Activated CD4-positive, alpha-beta T cell treated with anti-CD3 and anti-CD28 coated beads for 4 hours (primary cell): Measurements from ENCODE around the gene PIR.

Experiments
- DNase-seq, 2 donors: peaks; one replicate each; pipeline ENCODE4 v3.0.0-alpha.2; 2020

The PIR gene

DNA sequence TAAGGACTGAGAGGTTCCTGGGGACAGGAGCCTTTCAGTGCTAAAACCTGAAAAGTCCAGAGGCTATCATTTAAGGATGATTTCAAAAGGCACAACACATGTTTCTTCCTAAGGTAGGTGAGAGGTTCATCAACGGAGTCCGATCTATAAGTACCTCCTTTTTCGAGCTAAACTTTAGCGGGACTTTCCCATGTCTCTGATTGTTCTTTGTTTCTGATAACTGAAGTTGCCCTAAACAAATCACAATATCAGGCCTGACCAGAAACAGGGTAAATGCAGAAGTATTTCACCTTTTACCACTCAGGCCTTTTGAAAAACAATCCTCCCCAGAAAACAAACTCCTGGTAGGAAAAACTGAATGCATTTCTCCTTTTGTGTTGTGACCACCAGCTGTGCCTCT, 17.6 kb downstream of the PIR start:
- DNase-seq, result no peak

DNA sequence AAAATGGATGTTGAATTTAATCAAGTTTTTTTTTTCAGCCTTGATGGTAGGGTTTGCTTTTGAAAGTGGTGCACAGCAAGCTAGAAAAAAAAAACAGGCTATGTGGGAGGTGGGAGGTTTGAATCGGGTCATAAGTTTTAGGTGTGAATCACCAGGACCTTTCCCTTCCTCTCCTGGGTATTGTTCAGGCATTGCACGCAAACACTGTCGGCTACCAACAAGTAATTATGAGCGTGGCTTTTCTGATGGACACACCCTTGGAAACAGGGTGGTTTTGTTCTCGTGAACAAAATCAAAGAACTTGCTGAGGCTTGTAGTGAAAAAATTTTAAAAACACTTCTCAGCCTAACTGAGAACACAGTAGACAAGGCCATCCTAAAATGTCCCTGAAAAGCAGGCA, 18.1 kb downstream of the PIR start:
- DNase-seq, result no peak

DNA sequence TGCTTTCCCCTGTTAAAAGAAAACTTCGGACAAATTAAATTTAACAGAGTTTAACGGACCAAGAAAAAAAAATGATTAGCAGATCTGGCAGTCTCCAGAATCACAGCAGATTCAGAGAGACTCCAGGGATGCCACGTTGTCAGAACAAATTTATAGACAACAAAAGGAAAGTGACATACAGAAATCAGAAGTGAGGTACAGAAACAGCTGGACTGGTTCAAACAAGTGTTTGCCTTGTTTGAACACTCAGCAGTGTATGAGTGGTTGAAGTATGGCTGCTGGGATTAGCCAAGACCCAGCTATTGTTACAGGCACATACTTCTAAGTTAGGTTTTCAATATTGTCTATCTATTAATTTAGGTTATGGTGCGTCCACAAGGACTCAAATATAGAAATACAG, 19.1 kb downstream of the PIR start:
- DNase-seq, result no peak

DNA sequence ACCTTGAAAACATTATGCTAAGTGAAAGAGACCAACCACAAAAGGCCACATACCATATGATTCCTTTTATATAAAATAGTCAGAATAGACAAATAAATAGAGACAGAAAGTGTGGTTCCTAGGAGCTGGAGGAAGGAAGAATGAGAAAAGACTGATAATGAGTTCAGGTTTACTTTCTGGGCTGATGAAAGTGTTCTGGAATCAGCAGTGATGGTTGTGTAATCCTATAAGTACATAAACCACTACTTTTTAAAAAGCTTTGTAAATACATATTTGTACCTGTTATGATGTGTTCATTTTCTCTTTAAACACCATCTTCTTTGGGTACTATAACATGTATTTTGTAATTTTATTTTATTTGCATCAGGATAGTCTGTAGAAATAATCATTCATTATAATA, 20.6 kb downstream of the PIR start:
- DNase-seq, result no peak

DNA sequence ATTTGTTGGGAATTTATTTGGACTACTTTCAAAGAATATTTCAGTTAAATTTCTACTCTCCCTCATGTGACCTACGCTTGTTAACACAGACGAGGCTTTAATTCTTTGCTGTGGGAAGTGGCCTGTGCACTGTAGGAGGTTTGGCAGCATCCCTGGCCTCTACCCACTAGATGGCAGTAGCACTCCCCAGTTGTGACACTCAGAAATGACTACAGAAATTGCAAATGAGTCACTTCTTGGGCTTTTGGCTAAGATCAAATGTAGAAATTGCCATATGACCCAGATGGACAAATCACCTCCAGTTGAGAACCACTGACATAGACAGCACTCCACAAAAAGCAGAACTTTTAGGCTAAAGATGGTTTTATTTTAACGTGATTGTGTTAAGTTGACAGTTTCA, 22.1 kb downstream of the PIR start:
- DNase-seq, result peak; percentile 13 to 54

DNA sequence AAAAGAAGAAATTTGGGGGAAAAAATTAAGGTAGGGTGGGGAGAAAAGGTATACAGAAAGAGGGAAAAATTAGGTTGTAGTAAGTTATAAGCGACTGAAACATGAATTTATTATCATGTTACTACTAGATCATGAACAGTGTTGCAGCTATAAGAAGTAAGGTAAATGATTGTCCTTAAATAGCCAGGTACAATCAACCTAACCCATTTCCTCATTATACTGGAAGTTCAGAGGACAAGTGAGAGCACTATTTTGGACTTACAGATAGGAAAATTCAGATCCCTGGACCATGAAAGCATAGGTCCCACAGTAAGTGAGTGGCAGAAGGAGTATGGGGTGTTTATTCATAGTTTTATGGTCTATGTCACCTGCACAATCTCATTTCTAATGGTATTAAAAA, 23.5 kb downstream of the PIR start:
- DNase-seq, result no peak

DNA sequence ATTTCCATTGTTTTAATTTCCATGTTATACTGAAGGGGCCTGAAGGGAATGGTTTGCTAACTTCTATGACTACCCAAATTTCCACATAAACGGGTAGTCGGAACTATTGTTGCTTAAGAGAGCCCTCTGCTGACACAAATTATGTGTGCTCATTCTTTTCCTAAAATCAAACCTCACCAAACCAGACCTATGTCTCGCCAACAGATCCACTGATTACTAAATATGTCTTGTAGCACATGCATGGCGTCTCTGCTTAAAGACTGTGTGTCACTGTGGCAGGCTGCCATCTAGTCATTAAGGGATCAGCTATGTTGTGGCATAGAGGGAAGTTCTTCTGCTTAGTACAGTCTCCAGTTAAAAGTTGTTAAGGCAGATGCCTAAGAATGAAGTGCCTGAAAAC, 25.1 kb downstream of the PIR start:
- DNase-seq, result no peak

DNA sequence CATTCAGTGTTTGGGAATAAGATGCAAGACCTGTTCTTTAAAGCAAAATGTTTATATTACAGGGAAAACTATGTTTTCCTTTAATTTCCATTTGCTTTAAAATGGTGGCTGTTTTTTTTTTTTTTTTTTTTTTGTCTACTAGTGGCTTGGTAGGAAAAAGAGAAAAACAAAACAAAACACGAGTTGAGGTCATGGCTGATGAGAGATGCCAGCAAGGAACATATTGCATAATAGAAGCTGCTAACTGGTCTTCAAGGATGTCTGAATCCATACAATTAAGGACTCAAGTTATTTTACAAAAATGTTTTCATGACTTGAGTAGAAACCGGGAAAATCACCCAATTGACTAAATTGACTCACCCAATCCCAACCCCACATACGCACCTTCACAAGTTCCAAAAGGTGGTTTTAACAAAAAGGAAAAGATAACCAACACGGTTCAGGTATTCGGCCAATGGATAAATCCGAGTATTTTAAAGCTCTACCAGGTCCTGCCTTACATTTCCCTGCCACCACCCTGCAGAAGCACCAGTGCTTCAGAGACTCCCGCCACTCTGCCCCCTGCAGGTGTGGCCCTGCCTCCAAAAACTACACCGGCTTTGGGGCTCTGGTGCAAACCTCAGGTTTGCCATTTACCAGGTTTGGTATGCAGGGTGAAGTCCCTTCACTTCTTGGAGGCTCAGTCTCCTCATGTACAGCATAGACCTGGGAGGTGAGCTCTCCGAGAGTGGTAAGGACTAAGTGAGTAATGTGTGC, 27.1 kb downstream of the PIR start:
- no peak for DNase-seq

DNA sequence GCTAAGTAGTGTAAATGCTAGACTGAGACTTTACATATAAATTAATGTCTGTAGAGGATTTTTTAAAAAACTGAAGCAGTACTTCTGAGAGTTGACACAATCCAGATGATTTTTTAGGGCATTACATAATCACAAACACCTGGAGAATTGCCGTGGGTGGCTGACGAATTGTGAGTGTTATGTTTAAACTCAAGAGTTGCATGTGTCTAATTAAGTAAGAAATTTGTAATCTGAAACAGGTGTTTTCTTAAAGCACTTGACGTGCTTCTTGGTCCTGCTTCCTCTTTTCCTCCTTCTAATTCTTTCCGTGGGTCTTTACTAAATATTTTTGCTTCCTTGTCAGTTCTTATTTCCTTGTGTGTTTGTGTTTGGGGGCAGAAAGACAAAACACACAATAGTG, 27.8 kb downstream of the PIR start:
- DNase-seq, result no peak

DNA sequence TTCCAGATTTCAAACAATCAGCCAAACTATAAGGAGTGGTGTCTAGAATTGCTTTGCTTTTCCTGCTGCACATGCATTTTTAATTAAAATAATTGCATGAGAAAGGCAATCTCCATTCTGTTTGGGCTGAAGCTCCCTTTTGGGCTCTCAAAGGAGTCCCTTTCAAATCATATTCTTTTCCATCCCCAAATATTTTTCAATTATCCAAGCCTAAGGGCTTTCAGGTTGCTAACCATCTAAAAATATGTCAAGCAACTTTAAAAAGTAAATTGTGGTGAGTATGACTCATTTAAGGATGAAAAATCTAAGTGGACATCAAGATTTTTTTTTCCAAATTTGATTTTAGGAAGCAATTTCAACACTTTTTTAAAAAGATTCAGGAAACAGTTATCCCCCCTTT, 28.4 kb downstream of the PIR start:
- no peak for DNase-seq

DNA sequence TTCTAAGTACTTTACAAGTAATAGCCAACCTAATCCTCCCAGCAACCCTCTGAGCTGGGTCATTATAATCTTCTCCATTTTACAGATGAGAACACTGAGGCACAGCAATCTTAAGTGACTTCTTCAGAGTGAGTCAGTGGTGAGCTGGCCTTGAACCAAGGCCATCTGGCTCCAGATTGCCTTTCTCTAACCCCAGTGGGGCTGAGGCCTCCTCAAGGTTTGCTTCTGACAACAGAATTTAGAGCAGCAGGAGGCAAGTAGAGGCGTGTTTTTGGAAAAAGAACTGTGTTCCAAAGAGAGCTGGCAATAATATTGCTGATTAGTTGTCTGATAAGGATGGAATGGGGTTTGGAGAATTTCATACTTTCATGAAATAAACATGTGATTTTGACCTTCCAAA, 41.2 kb downstream of the PIR start:
- no peak for DNase-seq

DNA sequence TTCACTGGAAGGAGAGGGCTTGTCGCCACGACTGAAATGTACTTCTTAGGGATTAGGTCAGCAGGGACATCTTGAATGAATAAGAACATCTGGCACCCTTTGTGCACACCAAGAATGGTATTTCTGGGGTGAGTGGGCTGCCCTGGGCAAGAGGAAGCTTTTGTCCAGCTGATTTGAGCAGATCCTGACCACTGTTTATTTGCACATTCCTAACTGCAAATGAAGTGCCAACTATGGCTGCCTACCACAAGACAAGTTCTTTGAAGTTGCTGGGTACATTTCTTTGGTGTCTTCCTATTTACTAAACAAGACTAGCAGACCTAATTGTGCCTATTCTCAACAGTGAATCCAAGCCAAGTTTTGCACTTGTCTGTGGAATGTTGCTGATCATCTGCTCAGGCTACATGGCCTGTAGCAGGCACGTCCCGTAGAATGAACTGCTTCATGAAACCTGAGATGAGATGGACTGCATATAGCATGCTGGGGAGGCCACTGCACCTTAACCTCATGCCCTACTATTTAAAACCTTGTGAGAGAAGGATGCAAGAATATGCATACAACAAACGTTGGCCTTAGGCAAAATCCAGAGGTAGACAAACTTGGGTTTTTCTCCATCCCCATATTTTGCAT, 45.0 kb downstream of the PIR start:
- DNase-seq, result no peak

DNA sequence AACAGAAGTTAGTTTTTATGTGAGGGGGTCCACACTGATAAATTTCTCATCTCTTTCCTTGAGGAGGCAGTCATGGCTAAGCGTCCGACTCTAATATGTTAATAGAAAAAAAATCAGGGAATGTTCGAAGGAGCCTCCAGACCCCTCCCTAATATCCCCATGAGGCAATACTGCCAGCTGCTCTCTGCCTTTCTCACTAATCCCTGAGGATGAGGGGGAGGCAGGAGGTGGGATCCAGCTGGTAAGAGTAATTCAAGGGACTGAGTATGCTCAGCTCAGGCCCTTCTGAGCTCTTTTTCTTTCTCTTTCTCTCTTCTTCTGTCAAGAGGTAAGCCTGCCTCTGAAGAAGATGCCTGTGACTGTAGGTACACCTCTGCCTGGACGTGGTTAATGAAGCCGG, 51.7 kb downstream of the PIR start:
- no peak for DNase-seq

DNA sequence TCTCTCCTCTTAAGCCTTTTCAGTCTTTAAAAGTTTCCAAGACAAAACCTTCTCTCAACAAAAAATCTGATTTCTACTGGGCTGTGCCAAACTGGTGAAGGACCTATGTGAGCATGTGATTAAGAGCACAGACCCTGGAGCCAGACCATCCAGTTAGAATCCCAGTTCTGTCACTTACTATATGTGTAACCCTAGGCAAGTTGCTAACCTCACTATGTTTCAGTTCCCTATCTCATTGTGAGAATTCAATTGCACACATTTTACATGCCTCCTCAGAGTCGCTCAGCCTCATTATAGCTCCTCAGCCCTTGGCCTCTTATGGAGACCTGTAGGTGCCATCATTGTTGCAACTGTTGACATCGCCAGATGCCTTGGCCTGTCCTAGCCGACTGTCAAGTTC, 54.8 kb downstream of the PIR start:
- DNase-seq, result no peak

DNA sequence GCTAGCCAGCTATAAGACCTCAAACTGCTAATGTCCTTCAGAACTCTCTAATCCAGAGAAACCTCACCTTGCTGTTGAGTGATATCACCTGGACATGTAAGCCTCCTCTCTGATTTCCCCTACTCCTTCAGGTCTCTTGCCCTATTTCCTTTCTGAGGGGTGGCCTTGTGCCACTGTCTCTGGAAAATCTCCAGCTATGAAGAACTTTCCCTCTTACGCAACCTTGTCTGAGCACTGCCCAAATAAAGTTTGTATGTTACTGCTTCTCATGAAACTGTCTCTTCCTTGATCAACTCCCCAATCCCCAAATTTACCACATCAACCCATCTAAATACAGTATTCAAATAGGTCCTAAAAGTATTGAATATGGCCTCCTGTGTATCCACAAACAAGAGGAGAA, 55.4 kb downstream of the PIR start:
- no peak for DNase-seq

DNA sequence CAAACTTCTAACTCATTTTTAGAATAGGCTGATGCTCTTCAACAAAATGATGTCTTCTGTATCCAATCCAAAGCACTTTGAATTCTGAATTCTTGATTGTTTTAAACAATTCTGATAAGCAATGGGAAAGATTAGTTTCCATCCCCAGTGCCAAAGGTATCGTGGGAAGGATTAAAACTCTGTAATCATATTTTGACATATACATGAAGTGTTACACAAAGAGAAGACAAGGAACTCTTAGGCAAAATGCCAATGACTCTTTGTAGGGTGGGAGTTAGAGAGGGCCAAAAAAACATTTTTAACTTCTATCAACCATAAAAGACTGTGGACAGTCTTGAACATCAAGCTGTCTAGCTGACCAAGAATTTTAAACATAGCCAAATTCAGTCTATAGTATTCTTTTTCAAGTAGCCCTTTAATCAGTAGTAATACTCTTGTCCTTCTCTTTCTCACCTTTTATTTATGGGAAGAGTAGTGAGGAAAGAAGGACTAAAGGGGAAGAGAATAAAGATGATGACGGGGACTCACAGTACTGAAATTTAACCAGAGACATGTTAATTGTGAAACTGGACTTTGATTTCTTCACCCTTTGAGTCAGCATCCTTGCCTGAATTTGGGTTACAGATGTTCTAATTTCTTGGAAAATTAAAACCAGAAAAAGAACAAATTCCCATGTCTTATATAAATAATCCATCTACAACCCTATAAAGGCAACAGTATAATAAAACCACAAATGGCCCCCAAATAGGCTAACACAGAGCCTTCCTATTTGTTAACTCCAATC, 57.1 kb downstream of the PIR start:
- no peak for DNase-seq

DNA sequence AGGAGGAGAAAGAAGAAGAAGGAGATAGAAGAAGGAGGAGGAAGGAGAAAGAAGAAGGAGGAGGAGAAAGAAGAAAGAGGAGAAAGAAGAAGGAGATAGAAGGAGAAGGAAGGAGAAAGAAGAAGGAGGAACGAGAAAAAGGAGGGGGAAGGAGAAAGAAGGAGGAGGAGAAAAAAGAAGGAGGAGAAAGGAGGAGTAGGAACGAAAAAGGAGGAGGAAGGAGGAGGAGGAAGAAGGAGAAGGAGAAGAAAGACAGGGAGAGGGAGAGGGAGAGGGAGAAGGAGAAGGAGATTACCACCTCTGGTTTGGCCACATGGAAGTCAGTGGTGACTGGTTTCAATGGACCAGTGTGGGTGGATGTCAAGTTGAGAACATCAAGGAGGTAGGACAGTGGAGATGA, 58.9 kb downstream of the PIR start:
- DNase-seq, result no peak

DNA sequence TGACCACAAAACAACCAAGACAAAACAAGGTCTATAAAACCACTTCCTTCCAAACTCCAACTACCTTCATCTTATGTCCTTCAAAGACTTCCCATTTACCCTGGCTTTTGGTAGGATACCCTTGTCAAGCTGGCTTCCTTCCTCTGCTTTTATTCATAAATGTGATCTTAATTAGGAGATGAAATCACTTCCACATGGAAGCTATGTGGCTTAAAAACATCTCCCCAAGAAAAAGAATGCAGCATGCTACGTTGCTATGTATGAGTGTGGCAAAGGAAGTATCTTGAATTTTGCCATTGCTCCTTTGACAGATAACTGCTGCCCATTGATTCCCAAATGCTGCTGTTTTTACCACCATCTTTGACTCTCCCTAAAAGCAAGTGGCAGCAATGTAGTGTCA, 62.5 kb downstream of the PIR start:
- DNase-seq, result no peak

DNA sequence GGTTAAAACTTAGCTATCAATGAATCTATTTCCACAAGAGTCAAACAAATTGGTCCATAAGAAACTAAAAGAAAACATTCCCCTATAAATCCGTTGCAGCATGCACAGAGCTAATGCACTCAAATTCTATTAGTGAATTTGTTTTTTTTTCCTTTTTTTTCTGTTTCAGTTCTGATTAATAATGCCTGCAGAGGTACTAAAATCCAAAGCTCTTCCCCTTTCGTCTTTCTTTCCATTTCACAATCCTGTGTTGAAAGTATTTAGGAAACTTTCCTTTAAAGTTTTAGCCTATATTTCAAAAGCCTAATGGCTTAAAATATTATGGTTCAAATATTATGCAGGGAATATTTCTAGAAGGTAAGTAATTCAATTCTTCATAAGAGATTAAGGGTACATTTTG, 63.1 kb downstream of the PIR start:
- DNase-seq, result no peak

DNA sequence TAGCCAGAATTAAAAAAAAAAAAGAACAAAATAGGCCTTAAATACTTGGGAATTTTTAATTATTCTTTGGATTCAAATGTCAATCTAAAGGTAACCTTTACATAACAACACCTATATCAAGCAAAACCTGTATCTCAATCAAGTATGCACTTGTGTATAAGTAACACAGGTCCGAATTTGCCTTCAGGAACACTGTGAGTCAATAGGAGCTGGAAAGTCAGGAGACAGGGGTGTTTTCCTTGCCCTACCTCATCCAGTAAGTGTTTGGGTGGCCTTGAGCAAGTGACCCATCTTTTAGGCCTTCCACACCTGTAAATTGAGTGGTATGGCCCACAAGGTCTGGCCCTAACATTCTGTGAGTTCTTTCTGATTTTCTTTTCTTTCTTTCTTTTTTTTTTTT, 68.1 kb downstream of the PIR start:
- DNase-seq, result no peak

DNA sequence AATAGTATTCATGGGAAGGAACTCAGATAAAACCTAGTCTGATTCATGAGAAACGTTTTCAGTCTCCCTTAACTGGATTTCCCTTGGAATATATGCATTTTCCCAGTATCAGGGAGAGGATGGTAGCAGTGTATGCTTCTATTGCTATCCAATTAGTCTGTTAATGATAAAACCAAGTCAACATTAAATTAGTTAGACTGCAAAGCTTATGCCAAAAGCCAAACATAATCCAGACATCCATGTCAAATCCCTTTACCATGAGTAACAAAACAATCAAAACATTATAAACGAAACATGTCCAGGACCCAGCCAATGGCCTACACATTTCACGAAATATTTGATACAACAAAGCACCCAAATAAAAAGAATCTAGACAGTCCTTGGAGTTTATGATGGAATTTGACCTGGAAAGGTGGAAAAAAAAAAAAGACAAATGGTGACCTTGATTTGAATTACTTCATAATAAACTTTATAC, 74.4 kb downstream of the PIR start:
- no peak for DNase-seq

DNA sequence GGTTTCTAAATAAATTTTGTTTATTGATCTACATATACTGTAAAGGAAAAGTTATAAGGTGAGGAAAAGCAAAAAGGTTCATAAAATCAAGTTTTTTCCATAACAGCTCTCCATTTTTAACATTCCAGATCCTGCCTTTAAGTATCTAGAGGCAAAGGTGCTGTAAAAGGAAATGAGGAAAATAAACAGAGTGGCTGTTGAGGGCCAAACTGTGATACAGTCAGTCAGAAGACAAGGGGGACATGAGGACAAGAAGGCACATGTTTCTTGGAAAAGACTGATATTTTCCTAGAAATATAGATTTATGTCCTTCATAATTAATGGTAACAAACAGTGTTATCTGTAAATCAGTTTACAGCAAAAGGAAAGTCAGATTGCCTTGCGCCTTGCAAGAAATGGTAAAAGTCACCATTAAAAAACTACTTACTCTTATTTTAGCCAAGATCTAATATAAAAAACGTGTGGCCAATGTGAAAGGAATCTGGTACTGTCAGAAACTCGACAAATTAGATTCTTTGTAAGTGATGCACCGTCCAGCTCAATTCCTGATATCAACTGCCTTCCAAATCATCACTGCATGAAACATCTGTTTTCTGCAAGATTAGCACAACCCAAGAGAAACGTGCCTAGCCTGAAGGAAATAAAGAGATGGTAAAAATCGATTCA, 75.0 kb downstream of the PIR start:
- DNase-seq, result no peak

DNA sequence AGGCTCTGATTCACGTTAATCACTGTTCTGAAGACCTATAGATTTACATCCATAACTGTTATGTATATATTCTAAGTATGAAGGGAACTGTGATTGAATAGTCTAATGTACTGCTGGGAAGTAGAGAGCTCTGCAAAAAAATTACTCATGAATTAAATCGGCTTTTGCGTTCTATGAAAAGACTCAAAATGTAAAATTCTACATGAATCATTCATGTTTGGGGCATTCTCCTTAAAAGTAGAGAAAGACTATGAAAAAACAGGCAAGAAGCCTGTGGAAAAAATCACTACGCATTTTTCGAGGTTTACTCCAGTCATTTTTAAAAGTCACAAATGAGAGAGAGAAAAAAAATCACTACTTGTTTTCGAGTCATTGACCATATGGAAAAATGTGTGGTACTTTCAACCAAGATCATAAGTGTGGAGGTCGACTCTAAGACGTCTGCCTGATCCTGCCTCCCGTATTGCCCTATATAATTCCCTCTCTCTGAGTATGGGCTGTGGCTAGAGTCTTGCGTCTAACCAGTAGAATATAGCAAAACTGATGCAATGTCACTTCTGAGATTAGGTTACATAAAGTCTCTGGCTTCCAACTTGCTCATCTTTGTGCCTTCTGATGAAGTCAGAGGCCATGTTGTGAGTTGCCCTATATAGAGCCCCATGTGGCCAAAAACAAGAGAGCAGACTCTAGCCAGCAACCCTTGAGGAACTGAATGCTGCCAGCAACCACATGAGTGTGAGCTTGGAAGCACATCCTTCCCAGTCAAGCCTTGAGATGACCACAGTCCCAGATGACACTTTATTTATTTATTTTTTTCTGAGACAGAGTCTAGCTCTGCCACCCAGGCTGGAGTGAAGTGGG, 76.8 kb downstream of the PIR start:
- no peak for DNase-seq
